Hematopoietic multipotent progenitor cell (in vitro differentiated cells): ENCODE results near the gene TAF4B. TPM values are rescaled to one million over a fixed set of nuclear protein-coding genes. Genes with fewer than 3 reads are reported as not detected.
"Not testable (repeated sequence)": the region's sequence is repeated elsewhere in the genome, so short reads cannot be mapped to it uniquely, and the experiment has no call there.

Source experiments
- DNase-seq, 3 donors: peaks; one replicate each; pipeline ENCODE4 v3.0.0-alpha.2; 2011 to 2015; ENCODE audit warnings: low read depth in 2 of 3, low spot score in 2 of 3
- total RNA-seq: library from RNA; depleted of rRNA; stranded (reverse); fragments of >200 nt; gene quantifications from one replicate; pipeline ENCODE4 v1.2.3, GENCODE V29; 2012

Gene TAF4B
- total RNA-seq, 1 donor = 14.8 TPM

- no peak for DNase-seq
Measured at GRCh38 chr18:26301681-26302080, 75.4 kb downstream of the TAF4B start.

- not testable (repeated sequence) for DNase-seq
Measured at GRCh38 chr18:26303222-26303621, 77.0 kb downstream of the TAF4B start.

GRCh38 chr18:26304511-26304910 lies 78.3 kb downstream of the TAF4B start:
- no peak for DNase-seq

- DNase-seq = peak in 2 of 3 donors; percentile 43 to 69
Measured at GRCh38 chr18:26307161-26307773, 81.0 kb downstream of the TAF4B start.

GRCh38 chr18:26309281-26309680 lies 83.0 kb downstream of the TAF4B start:
- DNase-seq = no peak

GRCh38 chr18:26312199-26312598 lies 86.0 kb downstream of the TAF4B start:
- DNase-seq = no peak

- no peak for DNase-seq
Measured at GRCh38 chr18:26317398-26317797, 91.2 kb downstream of the TAF4B start.

- no peak for DNase-seq
Measured at GRCh38 chr18:26320686-26321085, 94.4 kb downstream of the TAF4B start.

- DNase-seq = no peak
Measured at GRCh38 chr18:26322890-26323653, 96.8 kb downstream of the TAF4B start.

- no peak for DNase-seq
Measured at GRCh38 chr18:26325771-26326170, 99.5 kb downstream of the TAF4B start.

- no peak for DNase-seq
Measured at GRCh38 chr18:26327062-26327461, 100.8 kb downstream of the TAF4B start.

- no peak for DNase-seq
Measured at GRCh38 chr18:26332991-26333390, 106.7 kb downstream of the TAF4B start.

GRCh38 chr18:26335156-26335555 lies 108.9 kb downstream of the TAF4B start:
- no peak for DNase-seq

GRCh38 chr18:26335571-26336487 lies 109.6 kb downstream of the TAF4B start:
- DNase-seq = no peak

GRCh38 chr18:26336572-26336971 lies 110.3 kb downstream of the TAF4B start:
- no peak for DNase-seq

GRCh38 chr18:26342646-26343045 lies 116.4 kb downstream of the TAF4B start:
- no peak for DNase-seq

- no peak for DNase-seq
Measured at GRCh38 chr18:26350961-26351360, 124.7 kb downstream of the TAF4B start.

- DNase-seq = no peak
Measured at GRCh38 chr18:26356045-26356785, 130.0 kb downstream of the TAF4B start.

GRCh38 chr18:26357960-26358359 lies 131.7 kb downstream of the TAF4B start:
- DNase-seq = no peak

- no peak for DNase-seq
Measured at GRCh38 chr18:26362021-26362420, 135.8 kb downstream of the TAF4B start.

- DNase-seq = no peak
Measured at GRCh38 chr18:26367425-26367824, 141.2 kb downstream of the TAF4B start.
